Epithelial cell of proximal tubule (primary cell): ENCODE measurements around the gene ALOX15B. TPM values are rescaled to one million over a fixed set of nuclear protein-coding genes. Genes with fewer than 3 reads are reported as not detected.

Experiments
- DNase-seq: peaks from one replicate; pipeline ENCODE4 v3.0.0-alpha.2; 2011; ENCODE audit warnings: low read depth
- H3K4me3 ChIP-seq: 2 replicates; pipeline ENCODE4 v1.5.1; 2011; ENCODE audit warnings: low read depth, mild to moderate bottlenecking, low read length
- CTCF ChIP-seq: conservative IDR thresholded peaks from 2 replicates; pipeline ENCODE4 v1.5.1; 2012; ENCODE audit warnings: low read depth, mild to moderate bottlenecking, low read length
- total RNA-seq: library from RNA; depleted of rRNA; stranded (reverse); fragments of >200 nt; gene quantifications from 2 replicates; pipeline ENCODE4 v1.2.3, GENCODE V29; 2015

ALOX15B gene
- total RNA-seq, 1 donor from 2014 or later = 1.3 TPM

DNA sequence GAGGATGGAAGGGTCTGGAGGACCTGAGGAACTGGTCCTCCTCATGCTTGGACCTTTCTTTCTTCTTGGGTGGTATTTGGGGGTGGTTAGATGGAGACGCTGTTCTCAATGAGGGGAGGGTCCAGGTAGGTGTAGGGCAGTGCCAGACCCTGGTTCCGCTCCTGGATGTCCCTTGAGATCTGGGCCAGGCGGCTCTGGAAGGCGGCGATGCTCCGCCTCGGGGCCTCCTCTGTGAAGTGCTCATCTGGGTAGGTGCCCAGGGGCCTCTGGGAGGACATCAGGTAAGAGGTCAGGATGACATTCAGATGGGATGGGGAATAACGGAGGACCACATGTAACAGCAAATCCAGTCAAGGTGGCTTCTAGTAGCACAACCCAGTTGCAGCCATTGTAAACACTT is 57.7 kb downstream of the ALOX15B start:
- no peak overlapping the region for H3K4me3 ChIP-seq
- no peak for TF ChIP-seq CTCF
- DNase-seq = no peak

Other genes starting within 250 kb of the ALOX15B start
- gene KDM6B, start 204.8 kb upstream of the ALOX15B start, total RNA-seq = 1.9 and 2.7 TPM in 2 replicates
- gene TMEM88, start 184.0 kb upstream of the ALOX15B start, total RNA-seq = 7.3 and 19.8 TPM in 2 replicates
- gene NAA38, start 181.5 kb upstream of the ALOX15B start, total RNA-seq = 108 and 146 TPM in 2 replicates
- 5.1 and 5.9 TPM in 2 replicates for gene CYB5D1, start 181.1 kb upstream of the ALOX15B start, total RNA-seq
- gene CHD3, start 150.3 kb upstream of the ALOX15B start, total RNA-seq = 30.3 and 40.7 TPM in 2 replicates
- 0.35 and 0.65 TPM in 2 replicates for gene RNF227, start 122.8 kb upstream of the ALOX15B start, total RNA-seq
- 0.06 and 1.2 TPM in 2 replicates for gene KCNAB3, start 109.2 kb upstream of the ALOX15B start, total RNA-seq
- 76.1 and 95.3 TPM in 2 replicates for gene TRAPPC1, start 107.1 kb upstream of the ALOX15B start, total RNA-seq
- 26.8 and 44.9 TPM in 2 replicates for gene CNTROB, start 106.9 kb upstream of the ALOX15B start, total RNA-seq
- gene GUCY2D, start 36.4 kb upstream of the ALOX15B start, total RNA-seq = not detected in 2 replicates
- 0.35 TPM in 1 of 2 replicates, not detected in the other for gene ALOX12B, start 48.7 kb downstream of the ALOX15B start, total RNA-seq
- gene ALOXE3, start 79.5 kb downstream of the ALOX15B start, total RNA-seq = 0.36 TPM in 1 of 2 replicates, not detected in the other
- 0.35 TPM in 1 of 2 replicates, not detected in the other for gene HES7, start 85.0 kb downstream of the ALOX15B start, total RNA-seq
- gene PER1, start 113.3 kb downstream of the ALOX15B start, total RNA-seq = 13.1 and 17.1 TPM in 2 replicates
- gene VAMP2, start 123.9 kb downstream of the ALOX15B start, total RNA-seq = 2.1 and 7.0 TPM in 2 replicates
- 16.9 and 24.3 TPM in 2 replicates for gene TMEM107, start 137.3 kb downstream of the ALOX15B start, total RNA-seq
- gene BORCS6, start 151.1 kb downstream of the ALOX15B start, total RNA-seq = 9.5 and 11.4 TPM in 2 replicates
- 136 and 165 TPM in 2 replicates for gene AURKB, start 171.5 kb downstream of the ALOX15B start, total RNA-seq
- gene CTC1, start 209.0 kb downstream of the ALOX15B start, total RNA-seq = 9.1 and 13.0 TPM in 2 replicates
- gene PFAS, start 210.2 kb downstream of the ALOX15B start, total RNA-seq = 37.2 and 58.1 TPM in 2 replicates
- 36.5 and 37.8 TPM in 2 replicates for gene RANGRF, start 249.6 kb downstream of the ALOX15B start, total RNA-seq